H1 (cell line): ENCODE measurements around the gene WNK3. TPM values are rescaled to one million over a fixed set of nuclear protein-coding genes. Genes with fewer than 3 reads are reported as not detected.

Source experiments
- ASH2L ChIP-seq: fragments of 200-600, 300-600 bp; sonication (generic); IDR thresholded peaks from one replicate; pipeline ENCODE4 v1.7.1; 2017; ENCODE audit warnings: low read length
- BCL11A ChIP-seq, 2 experiments: IDR thresholded peaks; one replicate each; pipeline ENCODE4 v1.6.1; 2011; ENCODE audit warnings: low read depth in 2 of 2, low read length in 2 of 2, mild to moderate bottlenecking in 2 of 2
- CBX5 ChIP-seq: fragments of 300-800, 300-1000 bp; sonication (generic); IDR thresholded peaks from 2 replicates; pipeline ENCODE4 v1.7.1; 2016; ENCODE audit warnings: antibody characterized with exemption, low read length, low read depth
- CBX8 ChIP-seq: fragments of 300-800, 300-1000 bp; sonication (generic); IDR thresholded peaks from 2 replicates; pipeline ENCODE4 v1.7.1; 2016; ENCODE audit warnings: low read depth, low read length, borderline replicate concordance
- CEBPB ChIP-seq: IDR thresholded peaks from 2 replicates; pipeline ENCODE4 v1.6.1; 2012; ENCODE audit warnings: low read depth, low read length
- CHD1 ChIP-seq: IDR thresholded peaks from 2 replicates; pipeline ENCODE4 v1.6.1; 2012; ENCODE audit warnings: low read depth, low read length, improper control_type of control experiment
- CREB1 ChIP-seq: IDR thresholded peaks from 2 replicates; pipeline ENCODE4 v1.6.1; 2012; ENCODE audit warnings: inconsistent platforms
- FOSL1 ChIP-seq: IDR thresholded peaks from 2 replicates; pipeline ENCODE4 v1.6.1; 2011; ENCODE audit warnings: mild to moderate bottlenecking, low read depth, low read length, moderate library complexity; ENCODE audit not compliant: insufficient read depth
- JUND ChIP-seq: IDR thresholded peaks from 2 replicates; pipeline ENCODE4 v1.6.1; 2011; ENCODE audit warnings: mild to moderate bottlenecking, improper control_type of control experiment, low read length
- KDM4A ChIP-seq: IDR thresholded peaks from one replicate; pipeline ENCODE4 v1.7.1; 2012; ENCODE audit warnings: low read depth, mild to moderate bottlenecking, moderate library complexity, low read length, inconsistent platforms; ENCODE audit not compliant: severe bottlenecking
- KDM5A ChIP-seq: fragments of 200-600 bp; IDR thresholded peaks from 2 replicates; pipeline ENCODE4 v1.7.1; 2012; ENCODE audit warnings: mild to moderate bottlenecking, low read length, inconsistent platforms, mixed read lengths
- NRF1 ChIP-seq: IDR thresholded peaks from 2 replicates; pipeline ENCODE4 v1.6.1; 2011; ENCODE audit warnings: mild to moderate bottlenecking, low read depth, low read length, improper control_type of control experiment
- PHF8 ChIP-seq: fragments of 200-600 bp; sonication (generic); conservative IDR thresholded peaks from 2 replicates; pipeline ENCODE4 v1.7.1; 2012; ENCODE audit warnings: low read depth, mild to moderate bottlenecking, inconsistent platforms, low read length, moderate library complexity
- POLR2A ChIP-seq, 2 experiments: IDR thresholded peaks; 1 replicate in 1 of 2; 2 replicates in 1 of 2; pipeline ENCODE4 v1.6.1; 2011; ENCODE audit warnings: low read depth in 2 of 2, low read length in 2 of 2, mild to moderate bottlenecking in 2 of 2; ENCODE audit errors: control extremely low read depth in 1 of 2
- RAD21 ChIP-seq, 2 experiments: IDR thresholded peaks in 1 of 2; conservative IDR thresholded peaks in 1 of 2; 2 replicates each; pipeline ENCODE4 v1.6.1; 2011; ENCODE audit warnings: low read depth in 2 of 2, low read length in 2 of 2, improper control_type of control experiment in 1 of 2, inconsistent platforms in 1 of 2, mild to moderate bottlenecking in 1 of 2, moderate library complexity in 1 of 2
- SIN3A ChIP-seq, 2 experiments: IDR thresholded peaks in 1 of 2; conservative IDR thresholded peaks in 1 of 2; 2 replicates each; pipeline ENCODE4 v1.6.1; 2011 to 2012; ENCODE audit warnings: low read length in 2 of 2, improper control_type of control experiment in 1 of 2, low read depth in 1 of 2, mild to moderate bottlenecking in 1 of 2
- polyA plus RNA-seq, 7 experiments: library from polyadenylated mRNA; depleted of rRNA in 3 of 7; stranded (reverse) in 5 of 7; unstranded in 2 of 7; fragments of >200 nt in 5 of 7; fragments of 200-250 nt in 2 of 7; gene quantifications; 1 replicate in 5 of 7; 2 replicates in 1 of 7; 4 replicates in 1 of 7; pipeline versions ENCODE4 v1.2.1 to v1.2.3, GENCODE V29; 2011 to 2013; ENCODE audit warnings: missing spikeins in 2 of 7, mixed read lengths in 2 of 7
- total RNA-seq: library from RNA; stranded (reverse); fragmentation: NEBNext Ultra II Directional; extraction: Animal tissue kit (Norgen Biotek cat#: 25700); gene quantifications from 2 replicates; pipeline ENCODE4 v1.2.1, GENCODE V29; 2021
- TF ChIP-seq, protein P1 (sequence below): IDR thresholded peaks from 2 replicates; pipeline ENCODE4 v1.6.1; 2011; ENCODE audit warnings: low read depth, mild to moderate bottlenecking, low read length; ENCODE audit not compliant: insufficient read depth
- TF ChIP-seq, protein P2 (sequence below): IDR thresholded peaks from 2 replicates; pipeline ENCODE4 v1.6.1; 2011; ENCODE audit warnings: low read length, improper control_type of control experiment
- TF ChIP-seq, protein P3 (sequence below), 3 experiments: IDR thresholded peaks; 1 replicate in 2 of 3; 2 replicates in 1 of 3; pipeline versions ENCODE4 v1.5.1 to v1.6.1; 2011; ENCODE audit warnings: low read length in 3 of 3, mild to moderate bottlenecking in 3 of 3, inconsistent platforms in 2 of 3, low read depth in 1 of 3, moderate library complexity in 1 of 3; ENCODE audit not compliant: insufficient read depth in 1 of 3; ENCODE audit errors: control extremely low read depth in 1 of 3

The WNK3 gene
- total and polyA plus RNA-seq, 2 of the 8 experiments (the other 6 are each of a cell fraction or from before 2014, with no cell fraction given), result 5.5 to 37.5 TPM

DNA sequence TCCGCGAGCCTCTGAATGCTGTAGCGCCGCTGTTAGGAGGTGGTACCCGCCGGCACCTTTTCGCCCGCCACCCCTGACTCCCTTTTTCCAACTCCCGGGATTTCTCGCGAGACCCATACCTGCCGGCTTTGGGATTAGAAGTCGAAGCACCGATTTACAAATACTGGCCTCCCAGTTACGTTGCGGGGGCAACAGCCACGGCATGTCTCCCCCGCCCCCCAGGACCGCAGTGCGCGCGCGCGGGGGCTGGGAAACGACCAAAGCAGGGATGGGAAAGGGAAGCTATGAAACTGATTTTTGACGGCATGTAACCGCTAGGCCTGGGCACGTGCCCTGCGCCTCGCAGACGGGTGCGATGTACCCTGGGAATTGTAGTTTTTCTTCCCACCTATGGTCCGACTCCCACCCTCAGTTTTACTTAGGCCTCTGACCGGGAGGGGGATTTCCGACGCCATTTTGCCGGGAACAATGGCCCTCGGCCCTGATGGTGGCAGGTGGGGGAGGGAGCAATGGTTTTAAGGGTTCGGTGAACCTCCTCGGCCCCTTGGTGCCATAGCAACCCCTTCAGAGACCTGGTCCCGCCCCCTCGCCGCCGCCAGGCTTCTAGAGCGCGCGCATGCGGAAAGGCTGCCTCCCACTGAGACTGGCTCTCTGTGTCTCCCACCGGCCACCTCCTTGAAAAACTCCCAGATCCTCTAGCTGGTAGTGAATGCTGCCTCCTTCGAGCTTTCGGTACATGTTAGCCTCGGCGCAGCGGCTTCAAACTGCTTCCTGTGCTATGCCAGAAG is 772 bp upstream of the WNK3 start (continued):
- TF ChIP-seq ASH2L (peak; percentile 37), PHF8 (peak; percentile 52; the same call in 1 of the 2 replicates), CEBPB (no peak), CBX8 (no peak), BCL11A (IDR thresholded peaks at IDR 0.05; ENCODE audit: low read depth in 2 of 2, low read length in 2 of 2) (no peak), POLR2A (IDR thresholded peaks at IDR 0.05; ENCODE audit: control extremely low read depth in 1 of 2, low read depth in 2 of 2, low read length in 2 of 2) (no peak; a peak in 2 of 3 replicates), KDM5A (no peak), JUND (no peak), FOSL1 (no peak), KDM4A (peak; percentile 68), RAD21 (IDR thresholded peaks at IDR 0.05 in 1 of 2, conservative IDR thresholded peaks at IDR 0.05 in 1 of 2; ENCODE audit: low read depth in 2 of 2, low read length in 2 of 2) (no peak), CHD1 (no peak), CREB1 (peak; percentile 28; the same call in 1 of the 2 replicates), CBX5 (no peak), SIN3A (conservative IDR thresholded peaks at IDR 0.05 in 1 of 2, IDR thresholded peaks at IDR 0.05 in 1 of 2; ENCODE audit: low read depth in 1 of 2, low read length in 2 of 2) (peak in 1 of 2 experiments; percentile 42; a peak in 1 of 4 replicates), NRF1 (peak; percentile 49)
- TF ChIP-seq, protein P1, sequence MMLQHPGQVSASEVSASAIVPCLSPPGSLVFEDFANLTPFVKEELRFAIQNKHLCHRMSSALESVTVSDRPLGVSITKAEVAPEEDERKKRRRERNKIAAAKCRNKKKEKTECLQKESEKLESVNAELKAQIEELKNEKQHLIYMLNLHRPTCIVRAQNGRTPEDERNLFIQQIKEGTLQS, result peak; percentile 35; the same call in 1 of the 2 replicates
- TF ChIP-seq, protein P2, sequence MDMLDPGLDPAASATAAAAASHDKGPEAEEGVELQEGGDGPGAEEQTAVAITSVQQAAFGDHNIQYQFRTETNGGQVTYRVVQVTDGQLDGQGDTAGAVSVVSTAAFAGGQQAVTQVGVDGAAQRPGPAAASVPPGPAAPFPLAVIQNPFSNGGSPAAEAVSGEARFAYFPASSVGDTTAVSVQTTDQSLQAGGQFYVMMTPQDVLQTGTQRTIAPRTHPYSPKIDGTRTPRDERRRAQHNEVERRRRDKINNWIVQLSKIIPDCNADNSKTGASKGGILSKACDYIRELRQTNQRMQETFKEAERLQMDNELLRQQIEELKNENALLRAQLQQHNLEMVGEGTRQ, result peak; percentile 80
- TF ChIP-seq, protein P3, sequence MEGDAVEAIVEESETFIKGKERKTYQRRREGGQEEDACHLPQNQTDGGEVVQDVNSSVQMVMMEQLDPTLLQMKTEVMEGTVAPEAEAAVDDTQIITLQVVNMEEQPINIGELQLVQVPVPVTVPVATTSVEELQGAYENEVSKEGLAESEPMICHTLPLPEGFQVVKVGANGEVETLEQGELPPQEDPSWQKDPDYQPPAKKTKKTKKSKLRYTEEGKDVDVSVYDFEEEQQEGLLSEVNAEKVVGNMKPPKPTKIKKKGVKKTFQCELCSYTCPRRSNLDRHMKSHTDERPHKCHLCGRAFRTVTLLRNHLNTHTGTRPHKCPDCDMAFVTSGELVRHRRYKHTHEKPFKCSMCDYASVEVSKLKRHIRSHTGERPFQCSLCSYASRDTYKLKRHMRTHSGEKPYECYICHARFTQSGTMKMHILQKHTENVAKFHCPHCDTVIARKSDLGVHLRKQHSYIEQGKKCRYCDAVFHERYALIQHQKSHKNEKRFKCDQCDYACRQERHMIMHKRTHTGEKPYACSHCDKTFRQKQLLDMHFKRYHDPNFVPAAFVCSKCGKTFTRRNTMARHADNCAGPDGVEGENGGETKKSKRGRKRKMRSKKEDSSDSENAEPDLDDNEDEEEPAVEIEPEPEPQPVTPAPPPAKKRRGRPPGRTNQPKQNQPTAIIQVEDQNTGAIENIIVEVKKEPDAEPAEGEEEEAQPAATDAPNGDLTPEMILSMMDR (IDR thresholded peaks at IDR 0.05; ENCODE audit: control extremely low read depth in 1 of 3, insufficient read depth in 1 of 3, low read depth in 1 of 3, low read length in 3 of 3), result no peak
